NCI-H748 treated with DMSO at 0.1 percent for 48 hours (cell line): ENCODE measurements around the gene BEST1.
"Not testable (repeated sequence)": the region's sequence is repeated elsewhere in the genome, so short reads cannot be mapped to it uniquely, and the experiment has no call there.

ENCODE experiments used
- DNase-seq: peaks from one replicate; lab custom pipeline; 2025; lab: John Stamatoyannopoulos, UW

BEST1 gene

DNA sequence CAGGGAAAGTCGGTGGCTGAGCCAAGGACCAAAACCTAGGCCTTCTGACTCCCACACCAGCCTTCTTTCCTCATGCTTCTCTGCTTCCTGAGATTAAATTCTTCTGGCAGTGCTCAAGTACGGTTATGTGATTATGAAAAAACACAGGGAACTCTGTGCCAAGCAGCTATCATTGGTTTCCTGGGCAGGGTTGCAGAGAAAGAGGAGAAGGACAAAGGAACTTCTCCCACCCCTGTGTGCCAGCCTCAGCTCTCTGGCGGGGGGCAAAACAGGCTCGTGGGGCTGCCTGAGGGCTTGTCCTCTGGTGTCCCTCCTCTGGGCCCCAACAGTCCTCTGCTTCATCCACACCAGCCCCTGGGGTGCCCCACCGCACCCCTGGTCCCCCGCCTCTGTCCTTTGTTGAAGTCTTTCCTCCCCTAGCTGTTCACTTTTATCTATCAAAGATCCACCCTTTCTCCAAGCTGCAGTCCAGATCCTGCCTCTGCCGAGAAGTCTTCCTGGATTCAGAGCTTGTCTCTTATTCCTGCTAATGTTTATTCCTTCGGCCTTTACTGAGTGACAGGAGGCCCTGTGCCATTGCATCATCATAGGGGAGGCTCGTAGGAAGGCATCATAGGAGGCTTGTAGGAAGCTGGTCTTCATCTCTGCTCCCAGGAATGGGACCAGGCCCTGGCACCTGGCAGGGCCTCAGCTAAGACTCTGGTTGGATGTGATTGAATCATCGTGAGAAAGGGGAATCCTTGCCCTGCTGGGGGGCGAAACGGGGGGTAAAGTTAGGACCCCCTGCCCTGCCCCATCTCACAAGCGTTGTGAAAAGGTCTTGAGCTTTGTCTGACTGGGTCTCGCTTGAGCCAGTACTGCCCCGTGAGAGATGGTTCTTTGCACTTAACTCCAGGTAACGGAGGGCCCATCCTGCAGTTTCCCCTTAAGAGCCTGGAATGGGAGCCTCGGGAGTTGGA, 28.8 kb downstream of the BEST1 start:
- DNase-seq, result no peak

DNA sequence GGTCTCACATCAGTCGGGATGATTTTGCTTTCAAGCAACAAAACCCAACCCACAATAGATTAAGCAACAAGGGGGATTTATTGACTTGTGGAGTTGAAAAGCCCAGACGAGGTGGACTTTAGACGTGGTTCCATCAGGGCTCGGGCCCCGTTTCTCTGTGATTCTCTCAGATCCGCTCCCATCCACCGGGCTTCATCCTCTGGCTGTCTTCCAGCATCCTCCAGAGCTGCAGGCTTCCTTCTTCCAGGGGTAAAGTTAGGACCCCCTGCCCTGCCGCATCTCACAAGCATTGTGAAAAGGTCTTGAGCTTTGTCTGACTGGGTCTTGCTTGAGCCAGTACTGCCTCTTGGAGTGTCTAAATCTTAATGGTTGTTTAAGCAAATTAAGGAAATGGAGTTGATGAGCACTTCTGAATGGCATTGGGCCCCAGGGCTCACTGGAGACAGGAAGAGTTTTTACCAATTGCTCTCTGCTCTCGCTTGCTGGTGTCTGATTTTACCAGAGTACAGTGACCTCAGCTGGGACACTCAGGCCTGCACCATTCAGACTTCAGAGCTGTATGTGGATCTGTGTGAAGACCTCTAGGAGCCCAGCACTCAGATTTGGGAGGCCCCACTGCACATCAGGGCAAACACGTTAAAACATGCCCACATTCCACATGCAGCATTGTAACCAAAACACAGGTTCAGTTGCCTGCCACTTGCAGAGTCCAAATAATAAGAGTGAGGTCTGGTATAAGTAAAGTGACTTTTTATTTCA, 30.8 kb downstream of the BEST1 start:
- no peak for DNase-seq

DNA sequence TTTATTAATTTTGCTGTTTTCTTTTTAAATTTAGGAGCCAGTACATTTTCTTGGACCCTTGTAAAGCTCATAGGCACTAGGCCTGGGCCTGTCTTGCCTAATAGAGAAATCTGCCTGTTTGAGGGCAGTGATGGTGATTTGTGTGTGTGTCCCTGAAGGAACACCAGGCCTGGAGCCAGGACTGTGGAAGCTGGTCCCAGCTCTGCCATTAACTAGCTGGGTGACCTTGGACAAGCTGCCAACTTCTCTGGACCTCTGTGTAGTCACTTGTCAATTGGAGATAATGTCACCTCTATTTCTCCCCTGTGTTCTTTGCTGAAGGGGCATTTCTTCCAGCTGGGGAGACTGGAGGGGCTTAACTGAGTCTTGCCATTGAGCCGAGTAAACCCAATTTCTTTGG, 33.3 kb downstream of the BEST1 start:
- DNase-seq, result no peak

DNA sequence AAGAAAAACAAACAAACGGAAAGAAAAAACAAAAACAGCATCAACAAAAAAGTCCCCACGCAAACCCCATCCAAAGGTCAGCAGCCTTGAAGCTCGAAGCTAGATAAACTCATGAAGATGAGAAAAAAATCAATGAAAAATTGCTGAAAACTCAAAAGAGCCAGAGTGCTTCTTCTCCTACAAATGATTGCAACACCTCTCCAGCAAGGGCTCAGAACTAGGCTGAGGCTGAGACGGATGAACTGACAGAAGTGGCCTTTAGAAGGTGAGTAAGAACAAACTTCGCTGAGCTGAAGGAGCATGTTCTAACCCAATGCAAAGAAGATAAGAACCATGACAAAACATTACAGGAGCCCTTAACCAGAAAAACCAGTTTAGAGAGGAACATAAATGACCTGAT, 35.7 kb downstream of the BEST1 start:
- DNase-seq, result no peak

DNA sequence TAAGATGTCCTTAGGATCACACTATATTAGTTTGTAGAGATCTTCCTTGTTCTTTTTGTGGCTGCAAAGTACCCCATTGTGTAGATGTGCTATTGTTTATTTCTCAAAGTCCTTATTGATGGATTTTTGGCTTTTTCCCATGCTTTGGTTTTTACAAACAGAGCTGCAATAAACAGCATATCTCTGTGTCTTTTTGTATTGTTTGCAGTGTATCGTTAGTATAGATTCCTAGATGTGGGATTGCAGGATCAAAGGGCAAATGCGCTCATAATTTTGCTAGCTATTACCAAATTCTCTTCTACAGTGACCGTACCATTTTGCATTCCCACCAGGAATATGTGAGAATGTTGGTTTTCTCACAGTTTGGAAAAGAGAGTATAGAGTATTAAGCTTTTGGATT, 44.8 kb downstream of the BEST1 start:
- DNase-seq, result no peak

- DNase-seq, result no peak
Observed at GRCh38 chr11:61996933-61997332, 46.8 kb downstream of the BEST1 start.

DNA sequence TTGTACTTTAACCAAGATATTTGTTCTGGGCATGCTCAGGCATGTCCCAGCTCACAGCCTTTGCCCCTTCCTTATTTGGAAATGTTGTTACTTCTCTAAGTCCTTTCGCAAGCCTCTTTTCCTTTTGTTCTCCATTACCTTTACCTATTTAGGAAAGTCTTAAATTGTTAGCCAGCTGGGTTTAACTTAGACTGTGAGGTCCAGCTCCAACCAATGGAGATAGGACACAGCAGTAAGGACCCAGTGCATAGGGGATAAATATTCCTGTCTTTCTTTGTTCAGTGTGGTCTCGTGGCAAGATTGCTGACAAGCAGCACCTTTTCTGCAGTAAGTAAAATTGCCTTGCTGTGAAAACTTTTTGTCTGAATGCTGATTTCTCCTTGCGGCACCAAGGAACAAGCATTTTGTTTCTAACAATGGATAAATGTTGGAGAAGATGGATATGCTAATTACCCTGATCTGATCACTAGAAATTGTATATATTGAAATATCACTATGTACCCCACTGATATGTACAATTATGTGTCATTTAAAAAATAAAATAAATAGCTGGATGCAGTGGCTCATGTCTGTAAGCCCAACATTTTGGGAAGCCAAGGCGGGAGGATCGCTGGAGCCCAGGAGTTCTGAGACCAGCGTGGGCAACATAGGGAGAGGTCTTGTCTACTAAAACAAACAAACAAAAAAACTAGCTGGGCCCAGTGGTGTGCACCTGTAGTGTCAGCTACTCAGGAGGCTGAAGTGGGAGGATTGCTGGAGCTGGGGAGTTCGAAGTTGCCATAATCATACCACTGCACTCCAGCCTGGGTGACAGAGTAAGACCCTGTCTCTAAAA, 49.2 kb downstream of the BEST1 start:
- no peak for DNase-seq

- no peak for DNase-seq
Observed at GRCh38 chr11:62000539-62001446, 50.6 kb downstream of the BEST1 start.

DNA sequence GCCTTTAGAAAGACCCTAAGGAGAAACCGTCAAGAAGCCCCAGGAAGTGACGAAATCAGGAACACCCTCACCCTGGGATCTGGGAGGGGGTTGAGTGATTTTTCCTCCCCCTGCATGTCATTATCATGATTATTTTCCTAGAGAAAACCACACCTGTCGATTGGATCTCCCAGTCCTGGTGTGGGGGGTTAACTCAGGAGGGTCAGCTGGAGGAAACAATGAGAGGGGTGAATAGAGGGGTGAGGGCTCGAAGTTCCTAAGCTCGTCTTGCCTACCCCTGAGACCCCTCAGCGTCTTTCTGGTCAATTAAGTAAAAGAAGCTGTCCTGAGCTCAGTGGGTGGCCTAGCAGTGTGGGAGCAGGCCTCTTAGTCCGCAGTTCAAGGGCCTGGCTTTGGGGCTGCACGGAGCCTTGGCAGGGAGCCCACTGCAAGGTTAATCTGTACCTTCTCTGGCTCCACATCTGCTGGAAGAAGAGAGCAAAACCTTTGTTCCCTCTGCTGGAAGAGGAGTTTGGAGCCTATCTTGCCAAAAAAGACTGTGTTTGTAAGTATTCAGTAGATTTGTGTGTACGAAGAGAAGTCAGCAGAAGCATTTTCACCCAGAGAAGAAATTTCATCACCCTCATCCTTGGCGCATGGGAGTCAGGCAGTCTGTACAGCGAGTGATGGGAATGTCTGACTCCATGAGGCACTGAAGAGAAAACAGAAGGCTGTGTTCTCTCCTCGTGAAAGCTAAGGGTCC, 51.5 kb downstream of the BEST1 start:
- no peak for DNase-seq

- not testable (repeated sequence) for DNase-seq
Observed at GRCh38 chr11:62002283-62002682, 52.1 kb downstream of the BEST1 start.

- DNase-seq, result no peak
Observed at GRCh38 chr11:62004473-62004872, 54.3 kb downstream of the BEST1 start.

DNA sequence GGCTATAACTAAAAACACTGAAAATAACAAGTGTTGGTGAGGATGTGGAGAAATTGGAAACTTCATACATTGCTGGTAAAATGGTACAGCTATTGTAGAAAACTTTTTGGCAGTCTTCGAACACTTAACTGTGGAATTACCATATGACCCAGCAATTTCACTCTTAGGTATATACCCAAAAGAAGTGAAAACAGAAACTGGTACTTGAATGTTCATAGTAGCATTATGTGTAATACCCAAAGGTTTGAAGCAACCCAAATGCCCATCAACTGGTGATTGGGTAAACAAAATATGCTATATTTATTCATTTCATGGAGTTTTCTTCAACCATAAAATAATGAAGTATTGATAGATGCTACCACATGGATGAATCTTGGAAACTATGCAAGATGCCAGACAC, 58.0 kb downstream of the BEST1 start:
- no peak for DNase-seq

DNA sequence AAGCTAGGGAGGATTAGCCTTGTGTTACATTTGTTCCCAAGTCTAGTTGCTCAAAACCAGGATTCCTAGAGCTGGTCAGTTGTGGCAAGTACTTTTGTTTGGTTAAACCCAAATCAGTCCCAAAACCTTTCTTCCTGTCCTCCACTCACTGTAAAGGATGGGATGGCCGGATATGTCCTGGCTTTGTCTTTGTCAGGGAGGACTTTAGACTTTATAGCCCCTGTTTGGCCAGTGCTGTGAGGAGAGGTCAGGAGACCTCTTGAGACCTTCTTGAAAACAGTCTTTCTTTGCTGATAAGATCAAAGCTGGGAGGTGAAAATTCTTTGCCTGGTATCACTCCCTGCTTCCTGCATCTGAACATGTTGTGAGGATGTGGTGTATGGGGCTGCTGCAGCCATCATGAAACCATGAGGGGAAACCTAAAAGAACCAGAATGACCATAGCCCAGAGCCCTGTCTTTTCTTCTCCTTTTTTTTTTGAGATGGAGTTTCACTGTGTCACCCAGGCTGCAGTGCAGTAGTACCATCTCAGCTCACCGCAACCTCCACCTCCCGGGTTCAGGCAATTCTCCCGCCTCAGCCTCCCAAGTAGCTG, 60.9 kb downstream of the BEST1 start:
- no peak for DNase-seq

DNA sequence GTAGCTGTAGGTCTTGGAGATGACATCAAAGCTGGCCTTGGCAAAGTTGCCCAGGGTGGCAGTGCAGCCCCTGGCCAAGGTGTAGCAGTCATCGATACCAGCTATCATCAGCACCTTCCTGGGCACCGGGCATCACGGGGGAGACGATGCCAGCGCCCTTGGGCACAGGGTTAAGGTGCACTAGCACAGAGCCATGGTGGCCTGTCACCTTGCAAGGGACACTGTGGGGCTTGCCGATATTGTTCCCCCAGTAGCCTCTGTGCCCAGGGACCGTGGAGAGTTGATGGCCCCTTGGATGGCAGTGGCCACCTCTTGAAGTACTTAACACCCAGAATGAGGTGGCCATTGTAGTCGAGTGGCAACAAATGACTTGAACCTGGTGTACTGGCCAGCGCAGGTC, 61.7 kb downstream of the BEST1 start:
- DNase-seq, result no peak

GRCh38 chr11:62012451-62012831, 62.3 kb downstream of the BEST1 start:
- DNase-seq, result no peak

- no peak for DNase-seq
Observed at GRCh38 chr11:62012832-62013461, 62.8 kb downstream of the BEST1 start.
